Measurements from ENCODE around the gene ZFP92. TPM values are rescaled to one million over a fixed set of nuclear protein-coding genes. Genes with fewer than 3 reads are reported as not detected.
"Not testable (repeated sequence)": the region's sequence is repeated elsewhere in the genome, so short reads cannot be mapped to it uniquely, and the experiment has no call there.

Gene ZFP92
- polyA plus RNA-seq (2014; cell fraction: cytosol; rRNA removed): 0.03 TPM in 1 of 2 replicates, not detected in the other
- 0.17 TPM in 1 of 2 replicates, not detected in the other for polyA plus RNA-seq (2014; cell fraction: nucleus; rRNA removed)

GRCh38 chrX:153411255-153411987, at the start of gene ZFP92:
TSS of gene ZFP92 (plus strand) at chrX:153411472. CDS start at chrX:153418323, 6,851 bp downstream.
- no peak for DNase-seq (ENCODE audit: low spot score)

DNA sequence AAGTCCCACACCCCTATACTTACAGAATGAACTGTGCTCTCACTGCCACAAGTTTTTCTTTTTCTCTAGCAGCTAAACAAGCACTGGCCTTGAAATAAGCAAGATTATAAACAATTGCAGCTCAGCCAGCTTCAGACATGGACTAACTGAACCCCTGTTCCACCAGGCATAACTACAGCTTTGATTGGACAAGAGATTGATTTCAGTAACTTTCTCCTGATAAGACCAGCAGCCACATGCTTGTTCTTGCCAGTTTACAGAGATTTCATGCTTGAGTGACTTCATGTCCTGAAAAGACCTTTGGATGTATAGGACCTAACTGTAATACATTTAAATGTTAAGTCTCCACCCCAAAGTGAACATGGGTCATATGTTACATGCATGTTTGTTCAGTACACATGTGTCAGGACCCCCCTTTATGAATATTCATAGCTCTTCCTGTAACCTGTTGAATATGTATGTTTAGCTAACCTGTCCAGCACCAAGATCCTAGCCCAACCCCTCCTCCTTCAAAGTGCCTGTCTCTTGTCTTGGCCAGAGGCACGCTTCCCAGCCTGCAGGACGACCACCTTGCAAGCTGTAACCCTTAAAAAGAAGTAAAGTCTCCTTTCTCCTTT, 49.4 kb upstream of the ZFP92 start:
- DNase-seq (ENCODE audit: low spot score): peak; percentile 49

DNA sequence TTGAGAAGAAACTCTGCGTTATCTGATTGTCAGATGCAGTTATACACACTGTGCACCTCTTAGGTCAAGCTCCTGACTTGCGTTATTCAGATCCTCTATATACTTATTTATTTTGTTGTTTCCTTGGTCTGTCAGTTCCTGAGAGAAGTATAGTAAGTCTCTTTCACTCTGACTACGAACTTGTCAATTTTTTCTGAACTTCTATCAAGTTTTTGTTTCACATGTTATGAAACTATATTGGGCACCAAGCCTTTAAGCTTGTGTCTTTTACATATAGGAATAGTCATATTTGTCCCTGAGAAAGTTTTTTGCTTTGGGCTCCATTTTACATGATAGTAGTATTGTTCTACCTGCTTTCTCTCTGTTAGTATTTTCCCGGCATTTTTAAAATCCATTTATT, 45.6 kb upstream of the ZFP92 start:
- no peak for DNase-seq (ENCODE audit: low spot score)

DNA sequence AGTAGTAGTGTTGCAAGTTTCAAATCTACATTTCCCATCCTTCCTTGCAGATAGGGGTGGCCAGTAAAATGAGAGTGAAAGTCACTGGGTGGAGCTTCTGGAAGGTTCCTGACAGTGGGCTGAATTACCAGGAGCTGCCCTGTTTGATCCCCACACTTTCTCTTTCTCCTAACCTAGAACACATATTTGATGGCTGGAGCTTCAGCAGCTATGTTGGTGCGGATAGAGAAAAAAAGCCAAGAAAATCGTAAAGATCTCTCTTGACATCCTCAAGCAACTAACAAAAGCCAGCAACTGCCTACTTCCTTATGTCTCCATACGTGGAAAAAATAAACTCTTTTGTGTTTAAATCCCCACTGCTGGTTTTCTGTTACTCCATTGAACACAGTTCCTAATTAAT, 45.2 kb upstream of the ZFP92 start:
- DNase-seq (ENCODE audit: low spot score): no peak

GRCh38 chrX:153366878-153367538, 44.3 kb upstream of the ZFP92 start:
- no peak for DNase-seq (ENCODE audit: low spot score)

DNA sequence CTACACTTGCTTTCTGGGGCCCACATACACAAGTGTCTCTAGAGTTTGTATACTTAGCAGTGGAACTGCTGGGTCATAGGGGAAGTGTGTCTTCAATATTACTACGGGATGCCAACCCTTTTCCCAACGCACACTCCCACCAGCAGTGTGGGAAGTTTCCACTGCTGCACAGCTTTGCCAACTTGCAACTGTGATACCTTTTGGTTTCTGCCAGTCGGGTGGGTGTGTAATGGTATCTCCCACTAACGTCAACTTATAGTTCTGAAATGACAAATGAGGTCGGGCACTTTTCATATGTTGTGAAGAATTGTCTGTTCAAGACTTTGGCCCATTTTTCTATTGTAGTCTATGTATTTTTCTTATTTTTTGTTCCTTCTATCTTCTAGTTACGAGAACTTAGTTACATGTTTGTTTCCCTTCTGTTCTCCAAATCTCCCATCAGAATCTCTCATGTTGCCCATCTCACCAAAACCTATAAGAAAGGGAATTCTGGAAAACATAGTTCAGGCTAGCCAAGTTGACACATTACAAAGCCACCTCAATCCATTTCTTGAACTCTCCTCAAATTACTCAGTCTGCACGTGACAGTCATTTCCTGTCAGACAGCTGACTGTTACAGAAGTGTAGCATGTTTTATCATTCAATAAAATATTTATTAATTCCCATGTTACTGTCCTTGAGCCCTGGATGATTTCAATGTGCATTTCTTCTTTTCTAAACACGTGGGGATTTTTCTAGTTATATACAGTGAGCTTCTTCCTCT, 40.8 kb upstream of the ZFP92 start:
- no peak for DNase-seq (ENCODE audit: low spot score)

DNA sequence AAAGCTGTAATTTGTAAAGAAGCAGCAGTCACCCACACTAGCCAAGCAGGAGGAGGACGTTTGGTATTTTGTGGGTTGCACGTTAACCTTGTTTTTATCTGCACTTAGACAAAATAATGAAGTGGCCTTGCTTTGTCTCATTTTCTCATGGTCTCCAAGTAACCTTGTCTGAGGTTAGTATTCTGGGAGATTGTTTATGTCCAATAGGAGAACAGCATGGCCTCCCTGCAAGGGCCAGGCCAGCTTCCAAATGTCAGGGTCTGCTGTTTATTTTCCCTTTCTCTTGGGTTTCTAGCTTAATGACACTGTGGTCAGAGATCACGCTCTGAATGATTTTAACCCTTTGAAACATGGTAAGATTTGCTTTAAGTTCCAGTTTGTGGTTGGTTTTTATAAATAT, 40.0 kb upstream of the ZFP92 start:
- no peak for DNase-seq (ENCODE audit: low spot score)

DNA sequence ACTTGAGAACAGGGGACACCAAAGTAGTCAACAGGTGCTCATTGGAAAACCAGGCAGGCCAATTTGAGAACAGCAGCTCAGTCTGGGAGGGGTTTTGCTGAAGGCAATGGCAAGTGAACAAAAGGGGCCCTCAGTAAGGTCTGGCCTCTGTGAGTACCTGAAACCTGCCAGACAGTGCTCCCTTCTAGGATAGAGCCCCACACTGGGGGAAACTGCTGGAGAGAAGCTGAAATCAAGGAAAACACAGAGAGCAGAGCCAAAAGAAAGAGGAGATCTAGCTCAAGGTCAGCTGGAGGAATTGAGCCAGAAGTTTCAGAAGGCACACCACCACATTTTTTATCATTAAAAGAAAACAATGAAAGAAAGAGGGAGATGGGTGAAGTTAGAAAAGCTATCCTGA, 38.3 kb upstream of the ZFP92 start:
- DNase-seq (ENCODE audit: low spot score): no peak

DNA sequence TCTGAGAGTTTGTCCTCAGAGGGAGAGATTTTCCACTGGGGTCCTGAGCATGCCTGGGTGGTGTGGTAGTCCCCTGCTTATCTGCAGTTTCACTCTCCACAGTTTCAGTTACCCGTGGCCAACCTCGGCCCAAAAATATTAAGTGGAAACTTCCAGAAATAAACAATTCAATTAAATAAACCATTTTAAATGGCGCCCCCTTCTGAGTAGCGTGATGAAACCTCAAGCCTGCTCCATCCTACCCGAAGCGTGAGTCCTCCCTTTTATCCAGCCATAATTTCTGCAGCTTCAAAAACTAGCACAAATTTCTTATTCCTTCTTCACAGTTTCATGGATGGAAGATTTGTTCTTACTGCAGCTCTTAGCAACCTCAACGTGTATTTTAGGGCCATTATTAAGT, 36.8 kb upstream of the ZFP92 start:
- DNase-seq (ENCODE audit: low spot score): no peak

- DNase-seq (ENCODE audit: low spot score): no peak
These were observed 35.7 kb upstream of the ZFP92 start for GRCh38 chrX:153375571-153375970.

DNA sequence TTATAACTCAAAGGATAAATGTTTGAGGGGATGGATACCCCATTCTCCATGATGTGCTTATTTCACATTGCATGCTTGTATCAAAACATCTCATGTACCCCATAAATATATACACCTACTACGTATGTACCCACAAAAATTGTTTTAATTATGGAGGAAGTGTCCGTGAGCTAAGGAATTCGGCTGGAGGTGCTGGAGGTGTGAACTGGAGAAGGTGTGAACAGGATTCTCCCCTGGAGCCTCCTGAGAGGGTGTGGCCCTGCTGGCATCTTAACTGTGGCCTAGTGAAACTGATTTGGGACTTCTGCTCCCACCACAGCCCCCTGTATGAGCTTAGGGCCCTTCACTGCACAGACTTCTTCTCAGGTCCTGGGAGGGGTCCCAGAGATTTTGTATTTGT, 33.5 kb upstream of the ZFP92 start:
- no peak for DNase-seq (ENCODE audit: low spot score)

DNA sequence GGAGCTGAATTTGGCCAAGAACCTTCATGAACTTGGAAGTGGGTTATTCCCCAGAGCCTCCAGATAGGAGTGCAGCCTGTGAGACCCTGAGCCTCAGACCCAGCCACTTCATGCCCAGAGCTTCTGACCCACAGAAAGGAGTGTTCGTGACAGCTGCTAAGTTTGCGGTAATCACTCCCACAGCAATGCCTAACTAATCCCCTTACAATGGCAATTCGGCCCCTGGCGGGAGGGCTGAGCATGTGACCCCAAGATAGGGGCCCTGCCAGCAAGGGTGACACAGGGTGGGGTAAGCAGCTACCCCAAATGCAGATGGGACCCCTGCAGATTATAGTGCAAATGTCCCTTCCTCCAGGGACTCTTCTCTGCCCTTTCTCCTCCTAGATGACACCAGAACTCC, 32.7 kb upstream of the ZFP92 start:
- DNase-seq (ENCODE audit: low spot score): no peak

DNA sequence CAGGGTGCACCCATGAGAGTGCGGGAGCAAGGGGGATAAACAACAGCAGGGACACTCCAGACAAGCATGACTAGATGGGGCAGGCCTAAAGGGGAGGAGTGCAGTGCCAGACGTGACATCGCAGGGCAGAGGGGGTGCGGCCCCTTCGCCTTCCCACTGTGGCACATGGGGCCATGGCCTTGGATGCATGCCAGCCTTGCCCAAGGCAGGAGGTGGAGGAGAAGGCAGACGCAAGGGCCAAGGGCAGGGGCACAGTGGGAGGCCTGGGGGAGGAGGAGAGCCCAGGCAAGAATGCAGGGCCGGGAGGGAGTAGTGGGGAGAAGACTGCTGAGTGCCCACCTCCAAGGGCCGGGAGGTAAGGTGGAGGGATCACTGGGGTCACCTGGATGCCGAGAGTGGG, 31.8 kb upstream of the ZFP92 start:
- DNase-seq (ENCODE audit: low spot score): no peak

GRCh38 chrX:153379971-153380581, 31.2 kb upstream of the ZFP92 start:
- peak; percentile 22 for DNase-seq (ENCODE audit: low spot score)

GRCh38 chrX:153380691-153381090, 30.6 kb upstream of the ZFP92 start:
- DNase-seq (ENCODE audit: low spot score): no peak

- peak; percentile 85 for DNase-seq (ENCODE audit: low spot score)
These were observed 29.4 kb upstream of the ZFP92 start for GRCh38 chrX:153381684-153382532.

- DNase-seq (ENCODE audit: low spot score): no peak
These were observed 28.4 kb upstream of the ZFP92 start for GRCh38 chrX:153382563-153383482.

GRCh38 chrX:153384390-153384789, 26.9 kb upstream of the ZFP92 start:
- no peak for DNase-seq (ENCODE audit: low spot score)

DNA sequence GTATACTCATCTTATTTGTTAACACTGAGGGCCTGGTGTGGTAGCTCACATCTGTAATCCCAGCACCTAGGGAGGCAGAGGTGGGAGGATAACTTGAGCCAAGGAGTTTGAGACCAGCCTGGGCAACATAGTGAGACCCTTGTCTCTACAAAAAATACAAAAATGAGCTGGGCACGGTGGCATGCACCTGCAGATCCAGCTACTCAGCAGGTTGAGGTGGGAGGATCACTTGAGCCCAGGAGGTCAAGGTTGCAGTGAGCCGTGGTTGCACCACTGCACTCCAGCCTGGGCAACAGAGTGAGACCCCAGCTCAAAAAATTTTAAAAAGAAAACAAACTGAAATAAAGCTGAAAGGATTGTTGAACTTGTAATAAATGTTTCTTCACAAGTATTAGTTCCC, 26.3 kb upstream of the ZFP92 start:
- not testable (repeated sequence) for DNase-seq (ENCODE audit: low spot score)

All from SK-N-DZ (cell line).